NCI-H2196 treated with DMSO at 0.1 percent for 48 hours (cell line): ENCODE data around the gene LLGL1.

Source experiments
- DNase-seq: peaks from one replicate; lab custom pipeline; 2025; ENCODE audit not compliant: unreplicated experiment; lab: John Stamatoyannopoulos, UW

LLGL1 gene

GRCh38 chr17:18250708-18251107 is 25.3 kb downstream of the LLGL1 start:
- no peak for DNase-seq

GRCh38 chr17:18251204-18251603 is 25.8 kb downstream of the LLGL1 start:
- no peak for DNase-seq

- no peak for DNase-seq
Observed at GRCh38 chr17:18252160-18252559, 26.7 kb downstream of the LLGL1 start.

DNA sequence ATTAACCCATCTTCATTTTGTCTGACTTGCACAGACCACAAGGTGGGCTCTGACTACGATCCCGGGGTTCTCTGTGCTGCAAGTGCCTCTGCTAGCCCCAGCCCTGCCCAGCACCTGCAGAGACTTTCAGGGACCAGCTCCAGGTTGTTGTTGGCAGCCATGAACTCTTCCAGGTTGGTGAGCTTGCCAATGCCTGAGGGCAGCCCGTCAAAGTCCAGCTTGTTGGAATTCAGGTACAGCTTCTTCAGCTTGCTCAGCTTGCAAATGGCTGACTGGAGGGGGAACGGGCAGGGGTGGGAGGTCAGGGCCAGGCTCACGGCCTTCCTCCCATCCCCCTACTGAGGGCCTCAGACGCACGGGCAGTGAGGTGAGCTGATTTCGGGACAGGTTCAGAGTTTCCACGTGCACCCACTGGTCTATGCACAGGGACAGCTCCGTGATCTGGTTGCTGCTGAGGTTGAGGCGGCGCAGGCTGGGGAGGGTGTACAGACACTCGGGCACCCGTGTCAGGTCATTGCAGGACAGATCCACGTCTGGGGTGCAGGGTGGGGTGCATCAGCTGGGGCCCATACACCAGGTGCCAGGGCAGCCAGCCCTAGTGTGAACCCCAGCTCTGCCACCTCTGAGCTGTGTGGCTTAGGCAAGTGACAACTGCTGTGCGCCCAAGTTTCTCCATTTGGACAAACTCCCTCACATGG is 27.9 kb downstream of the LLGL1 start:
- no peak for DNase-seq

DNA sequence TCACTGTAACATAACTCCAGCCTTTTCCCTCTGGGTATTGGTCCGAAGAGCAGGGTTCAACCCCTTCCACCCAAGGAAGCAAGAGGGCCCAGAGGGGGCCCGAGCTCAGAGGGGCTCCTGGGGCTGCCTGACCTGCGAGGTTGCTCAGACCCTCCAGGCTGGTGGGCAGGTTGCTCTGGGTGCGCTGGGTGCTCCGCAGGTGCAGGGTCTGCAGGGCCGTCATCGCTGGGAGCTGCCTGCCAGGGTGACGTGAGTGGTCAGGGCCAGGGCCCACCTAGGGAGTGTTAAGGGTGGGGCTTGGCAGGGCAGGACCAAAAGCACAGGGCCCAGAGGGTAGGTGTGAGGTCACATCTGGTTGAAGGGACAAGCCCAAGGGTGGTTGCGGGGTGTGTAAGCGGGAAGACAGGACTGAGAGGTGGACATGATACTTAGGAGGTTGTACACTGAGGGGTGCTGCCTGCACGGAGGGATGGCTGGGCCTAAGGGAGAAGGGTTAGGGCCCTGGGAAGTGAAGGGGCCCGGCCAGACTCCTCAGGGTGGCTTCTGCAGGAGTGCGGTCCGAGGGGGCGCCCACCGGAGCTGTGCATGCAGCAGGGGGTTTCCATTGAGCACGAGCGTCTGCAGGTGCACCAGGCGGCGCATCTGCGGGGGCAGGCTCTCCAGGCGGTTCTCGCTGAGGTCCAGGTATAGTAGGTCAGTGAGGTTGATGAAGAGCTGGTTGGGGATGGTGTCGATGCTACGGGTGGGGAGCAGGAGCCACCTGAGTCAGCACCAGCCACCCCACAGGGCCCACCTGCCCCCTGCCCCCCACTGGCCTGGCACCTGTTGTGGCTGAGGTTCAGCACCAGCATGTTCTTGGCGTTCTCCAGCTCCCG is 28.7 kb downstream of the LLGL1 start:
- DNase-seq = no peak

DNA sequence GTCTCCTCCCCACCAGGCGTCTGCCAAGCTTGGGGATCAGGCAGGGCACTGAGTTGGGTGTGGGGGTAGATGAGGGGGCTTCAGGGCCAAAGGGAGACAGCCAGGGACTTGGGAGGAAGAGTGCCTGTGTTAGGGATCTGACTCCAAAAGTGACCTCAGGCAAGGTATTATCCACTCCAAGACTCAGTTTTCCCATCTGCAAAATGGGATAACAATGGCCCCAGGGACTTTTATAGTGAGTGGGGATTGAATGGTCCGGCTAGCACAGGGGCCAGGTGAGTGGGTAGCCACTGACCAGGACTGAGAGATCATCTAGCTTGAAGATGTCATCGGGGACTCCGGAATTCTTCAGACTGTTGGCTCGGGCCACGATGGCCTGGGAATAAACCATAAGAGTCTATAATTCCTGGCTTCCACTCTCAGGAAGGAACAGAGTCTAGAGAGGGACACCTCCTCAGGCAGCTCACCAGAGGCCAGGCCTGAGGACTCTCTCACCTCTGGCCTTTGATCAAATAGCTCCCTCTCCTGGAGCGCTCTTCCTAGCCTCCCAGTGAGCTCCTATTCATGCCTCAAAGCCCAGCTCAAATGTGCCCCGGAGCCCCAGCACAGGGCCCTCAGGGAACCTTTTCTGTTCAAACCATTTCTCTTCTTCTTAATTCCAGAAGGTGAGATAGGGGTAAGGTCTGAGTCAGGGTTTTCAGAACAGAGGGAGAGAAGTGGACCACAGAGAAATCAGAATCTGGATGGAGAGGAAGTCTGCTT is 29.6 kb downstream of the LLGL1 start:
- DNase-seq = no peak

DNA sequence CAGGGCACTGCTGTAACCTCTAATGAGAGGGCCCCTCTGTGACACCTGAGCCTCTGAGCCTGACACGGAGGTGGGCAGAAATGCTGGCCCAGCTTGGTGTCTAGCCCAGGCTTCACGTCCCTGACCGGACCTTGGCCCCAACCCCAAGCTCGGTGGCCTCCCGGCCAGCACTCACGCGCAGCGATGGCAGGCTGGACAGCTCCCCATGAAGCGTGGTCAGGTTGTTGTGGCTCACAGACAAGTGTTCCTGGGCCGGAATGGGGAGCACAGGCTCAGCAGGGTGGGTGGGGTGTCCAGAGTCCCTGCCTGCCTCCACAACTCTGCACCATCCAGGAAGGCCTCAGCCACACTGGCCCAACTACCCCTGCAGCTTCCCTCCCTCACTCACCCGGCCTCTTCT is 30.9 kb downstream of the LLGL1 start:
- DNase-seq = no peak

- no peak for DNase-seq
Observed at GRCh38 chr17:18256776-18257175, 31.3 kb downstream of the LLGL1 start.

GRCh38 chr17:18257268-18257981 is 32.0 kb downstream of the LLGL1 start:
- DNase-seq = no peak

GRCh38 chr17:18257982-18258355 is 32.5 kb downstream of the LLGL1 start:
- no peak for DNase-seq

DNA sequence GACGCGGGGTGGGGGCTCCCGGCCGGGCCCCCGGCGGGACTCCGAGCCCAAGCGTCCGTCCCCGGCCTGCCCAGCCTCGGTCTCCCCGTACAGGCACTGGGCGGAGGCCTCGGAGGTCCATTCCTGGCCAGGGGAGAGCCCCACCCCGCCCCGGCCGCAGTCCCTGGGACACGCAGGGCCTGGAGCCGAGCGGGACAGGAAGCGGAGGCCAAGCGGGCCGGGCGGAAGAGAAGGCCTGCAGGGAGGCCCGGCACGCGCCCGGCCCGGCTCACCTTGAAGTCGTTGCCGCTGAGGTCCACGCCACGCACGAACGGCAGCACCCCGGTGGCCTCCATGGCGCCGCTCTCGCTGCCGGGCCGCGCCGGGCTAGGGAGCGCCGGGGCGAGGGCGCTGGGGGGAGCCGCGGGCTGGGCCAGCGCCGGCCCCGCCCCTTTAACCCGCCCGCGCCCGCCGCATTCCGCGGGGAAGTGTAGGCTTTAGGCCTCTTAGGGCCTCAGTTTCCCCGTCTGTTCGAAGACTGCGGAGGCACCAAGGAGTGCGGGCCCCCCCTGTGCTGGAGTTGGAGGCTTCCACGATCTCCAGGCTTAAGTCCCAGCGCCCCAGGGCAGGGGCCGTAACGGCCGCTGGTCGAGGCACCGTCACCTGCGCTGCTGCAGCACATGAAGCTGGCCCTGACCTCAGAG is 33.1 kb downstream of the LLGL1 start, which contains the start of gene FLII:
TSS of gene FLII (minus strand) at position 383 of the 683 bp plus-strand sequence. CDS start at position 335, 48 bp downstream.
- DNase-seq = no peak

- no peak for DNase-seq
Observed at GRCh38 chr17:18259621-18260331, 34.3 kb downstream of the LLGL1 start.

DNA sequence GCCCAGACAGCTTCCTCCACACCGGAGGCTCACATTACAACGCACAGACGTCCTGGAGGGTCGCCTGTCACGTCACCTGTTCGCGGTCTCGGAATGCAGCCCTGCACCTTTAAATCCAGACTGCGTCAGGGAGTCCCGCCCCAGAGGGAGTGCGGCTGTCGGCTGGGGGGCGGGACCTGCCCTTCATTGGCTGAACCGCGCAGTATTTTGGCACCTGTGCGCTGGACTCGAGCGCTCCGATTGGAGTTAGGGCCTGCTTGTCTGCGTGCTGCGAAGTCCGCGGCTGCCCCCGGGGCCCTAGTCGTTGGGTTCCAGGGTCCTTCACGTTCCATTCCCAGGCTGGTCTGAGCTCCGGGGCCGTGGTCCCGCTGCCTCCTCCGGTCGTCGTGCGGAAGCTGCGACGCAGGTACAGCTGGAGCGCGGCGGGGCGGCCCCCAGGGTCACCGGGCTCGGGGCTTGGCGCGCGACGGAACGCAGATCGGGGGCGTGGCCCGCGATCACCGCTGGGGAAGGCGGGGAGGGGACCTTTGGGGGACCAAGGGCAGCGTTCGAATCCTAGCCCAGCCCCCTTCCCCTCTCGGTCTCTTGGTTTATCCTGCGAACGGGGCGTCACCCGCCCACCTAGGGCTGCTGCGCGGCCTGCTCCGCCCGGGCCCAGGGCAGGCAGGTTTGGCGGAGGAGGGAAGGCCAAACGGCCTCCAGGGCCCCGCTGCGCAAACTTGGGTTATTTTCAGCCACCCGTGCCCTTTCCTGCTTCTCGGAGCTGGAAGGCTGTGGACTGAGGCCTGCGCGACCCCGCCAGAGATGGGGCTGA is 35.1 kb downstream of the LLGL1 start, which contains the start of gene MIEF2:
TSS of gene MIEF2 (plus strand) at position 331 of the 814 bp plus-strand sequence. CDS start 2,059 bp downstream, outside the sequence.
- peak; percentile 67 for DNase-seq

DNA sequence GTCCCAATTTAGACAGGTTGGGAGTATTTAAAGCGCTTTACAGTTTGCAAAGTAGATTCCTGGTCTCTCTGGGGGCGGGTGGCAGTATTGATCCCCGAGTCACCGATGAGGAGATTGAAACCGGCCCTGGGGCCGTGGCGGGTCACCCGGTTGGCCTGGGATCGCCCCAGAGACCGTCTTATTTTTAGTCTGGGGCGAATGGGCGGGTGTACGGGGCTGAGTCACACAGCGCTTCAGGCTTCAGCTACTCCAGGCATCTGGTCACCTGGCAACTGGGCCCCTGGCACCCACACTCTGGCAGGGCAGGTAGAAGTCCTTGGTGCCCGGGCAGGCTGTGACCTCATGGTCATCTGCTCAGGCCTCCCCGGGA is 35.7 kb downstream of the LLGL1 start:
- peak; percentile 14 for DNase-seq

GRCh38 chr17:18261659-18262058 is 36.2 kb downstream of the LLGL1 start:
- DNase-seq = no peak

DNA sequence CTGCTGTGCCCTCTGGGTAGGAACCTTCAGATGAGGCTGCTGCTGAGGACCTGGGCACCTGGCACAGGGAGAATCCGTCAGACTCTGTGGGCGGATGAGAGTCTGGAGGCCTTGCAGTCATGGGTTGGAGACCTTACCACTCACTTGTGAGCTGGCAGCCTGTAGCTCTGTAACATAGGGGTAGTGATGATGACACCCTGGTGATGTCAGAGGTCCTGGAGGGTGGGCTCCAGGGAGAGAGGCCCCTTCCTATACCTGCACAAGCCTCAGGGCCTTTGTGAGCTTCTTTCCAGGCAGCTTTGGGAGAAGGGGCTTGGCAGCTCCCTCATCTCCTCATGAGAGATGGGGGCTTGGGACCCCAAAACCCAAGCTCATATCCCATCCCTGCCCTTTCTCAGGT is 36.7 kb downstream of the LLGL1 start:
- no peak for DNase-seq

DNA sequence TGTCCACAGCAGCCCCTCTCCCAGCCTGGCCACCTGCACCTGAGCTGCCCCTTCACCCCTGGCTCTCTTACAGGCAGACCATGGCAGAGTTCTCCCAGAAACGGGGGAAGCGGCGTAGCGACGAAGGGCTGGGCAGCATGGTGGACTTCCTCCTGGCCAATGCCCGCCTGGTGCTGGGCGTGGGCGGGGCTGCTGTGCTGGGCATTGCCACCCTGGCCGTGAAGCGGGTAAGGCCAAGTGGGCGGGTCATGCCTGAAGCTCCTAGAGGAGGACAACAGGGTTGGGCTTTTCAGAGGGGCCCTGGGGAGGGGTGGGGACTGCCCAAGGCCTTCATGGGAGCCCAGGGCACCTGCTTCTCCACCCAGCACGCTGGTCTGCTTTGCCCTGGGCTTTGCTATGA is 37.2 kb downstream of the LLGL1 start:
- no peak for DNase-seq

- no peak for DNase-seq
Observed at GRCh38 chr17:18263885-18264682, 38.6 kb downstream of the LLGL1 start.
